ENCODE measurements around the gene USP10.

USP10 gene

GRCh38 chr16:84766978-84767773, 67.4 kb downstream of the USP10 start:
- DNase-seq (ENCODE audit: low read depth in 1 of 2, low spot score in 1 of 2): no peak

- DNase-seq (ENCODE audit: low read depth in 1 of 2, low spot score in 1 of 2): no peak
These were observed 68.4 kb downstream of the USP10 start for GRCh38 chr16:84768061-84768807.

GRCh38 chr16:84768808-84769197, 69.0 kb downstream of the USP10 start:
- DNase-seq (ENCODE audit: low read depth in 1 of 2, low spot score in 1 of 2): no peak

GRCh38 chr16:84769416-84769815, 69.6 kb downstream of the USP10 start:
- DNase-seq (ENCODE audit: low read depth in 1 of 2, low spot score in 1 of 2): no peak

- no peak for DNase-seq (ENCODE audit: low read depth in 1 of 2, low spot score in 1 of 2)
These were observed 73.5 kb downstream of the USP10 start for GRCh38 chr16:84773312-84773711.

- DNase-seq (ENCODE audit: low read depth in 1 of 2, low spot score in 1 of 2): no peak
These were observed 75.0 kb downstream of the USP10 start for GRCh38 chr16:84774810-84775209.

GRCh38 chr16:84775262-84775810, 75.5 kb downstream of the USP10 start:
- no peak for DNase-seq (ENCODE audit: low read depth in 1 of 2, low spot score in 1 of 2)

- no peak for DNase-seq (ENCODE audit: low read depth in 1 of 2, low spot score in 1 of 2)
These were observed 77.6 kb downstream of the USP10 start for GRCh38 chr16:84777435-84777834.

- no peak for DNase-seq (ENCODE audit: low read depth in 1 of 2, low spot score in 1 of 2)
These were observed 78.9 kb downstream of the USP10 start for GRCh38 chr16:84778720-84779119.

- DNase-seq (ENCODE audit: low read depth in 1 of 2, low spot score in 1 of 2): no peak
These were observed 80.3 kb downstream of the USP10 start for GRCh38 chr16:84780063-84780462.

GRCh38 chr16:84780544-84781376, 81.0 kb downstream of the USP10 start:
- DNase-seq (ENCODE audit: low read depth in 1 of 2, low spot score in 1 of 2): no peak

- no peak for DNase-seq (ENCODE audit: low read depth in 1 of 2, low spot score in 1 of 2)
These were observed 83.0 kb downstream of the USP10 start for GRCh38 chr16:84782846-84783245.

GRCh38 chr16:84785843-84786581, 86.2 kb downstream of the USP10 start:
- DNase-seq (ENCODE audit: low read depth in 1 of 2, low spot score in 1 of 2): no peak

- no peak for DNase-seq (ENCODE audit: low read depth in 1 of 2, low spot score in 1 of 2)
These were observed 86.9 kb downstream of the USP10 start for GRCh38 chr16:84786605-84787262.

GRCh38 chr16:84787263-84787622, 87.4 kb downstream of the USP10 start:
- DNase-seq (ENCODE audit: low read depth in 1 of 2, low spot score in 1 of 2): no peak

- DNase-seq (ENCODE audit: low read depth in 1 of 2, low spot score in 1 of 2): no peak
These were observed 89.2 kb downstream of the USP10 start for GRCh38 chr16:84788920-84789391.

GRCh38 chr16:84789431-84789830, 89.6 kb downstream of the USP10 start:
- no peak for DNase-seq (ENCODE audit: low read depth in 1 of 2, low spot score in 1 of 2)

- DNase-seq (ENCODE audit: low read depth in 1 of 2, low spot score in 1 of 2): no peak
These were observed 90.5 kb downstream of the USP10 start for GRCh38 chr16:84790301-84790700.

GRCh38 chr16:84791088-84791487, 91.3 kb downstream of the USP10 start:
- no peak for DNase-seq (ENCODE audit: low read depth in 1 of 2, low spot score in 1 of 2)

- no peak for DNase-seq (ENCODE audit: low read depth in 1 of 2, low spot score in 1 of 2)
These were observed 91.7 kb downstream of the USP10 start for GRCh38 chr16:84791501-84791900.

Data from stimulated activated CD4-positive, alpha-beta T cell treated with anti-CD3 and anti-CD28 coated beads, Interleukin-15, amount 100 ng/mL, for 1 hour (primary cell).